ENCODE data around the gene TEX52.

Gene TEX52

GRCh38 chr12:2835691-2836403 is 21.0 kb downstream of the TEX52 start:
- DNase-seq: no peak
- in situ Hi-C loops (cut with HindIII; ENCODE audit: low pct_ligation_motif_present, low pct_unique_long_range_greater_than_20kb, low sequenced_read_pairs): no loop called here

GRCh38 chr12:2834581-2835491 is 22.0 kb downstream of the TEX52 start, which contains the start of gene NRIP2:
Gene NRIP2, minus strand, starts transcription at chr12:2835035. Its CDS starts 52 bp downstream, at chr12:2834983.
- DNase-seq: no peak
- in situ Hi-C loops (cut with HindIII; ENCODE audit: low pct_ligation_motif_present, low pct_unique_long_range_greater_than_20kb, low sequenced_read_pairs): no loop called here

- in situ Hi-C loops (cut with HindIII; ENCODE audit: low pct_ligation_motif_present, low pct_unique_long_range_greater_than_20kb, low sequenced_read_pairs): no loop called here
Observed at GRCh38 chr12:2833810-2834209, 23.0 kb downstream of the TEX52 start.

GRCh38 chr12:2833327-2833726 is 23.5 kb downstream of the TEX52 start:
- no peak for DNase-seq
- in situ Hi-C loops (cut with HindIII; ENCODE audit: low pct_ligation_motif_present, low pct_unique_long_range_greater_than_20kb, low sequenced_read_pairs): no loop called here

More at GRCh38 chr12:2833810-2834209, 23.0 kb downstream of the TEX52 start:
- no peak for DNase-seq

GRCh38 chr12:2832550-2833127 is 24.2 kb downstream of the TEX52 start:
- in situ Hi-C loops (cut with HindIII; ENCODE audit: low pct_ligation_motif_present, low pct_unique_long_range_greater_than_20kb, low sequenced_read_pairs): no loop called here
- no peak for DNase-seq

GRCh38 chr12:2829275-2829674 is 27.6 kb downstream of the TEX52 start:
- no peak for DNase-seq
- in situ Hi-C loops (cut with HindIII; ENCODE audit: low pct_ligation_motif_present, low pct_unique_long_range_greater_than_20kb, low sequenced_read_pairs): no loop called here

- no peak for DNase-seq
- in situ Hi-C loops (cut with HindIII; ENCODE audit: low pct_ligation_motif_present, low pct_unique_long_range_greater_than_20kb, low sequenced_read_pairs): no loop called here
Observed at GRCh38 chr12:2826721-2827515, 29.9 kb downstream of the TEX52 start.

GRCh38 chr12:2826036-2826435 is 30.8 kb downstream of the TEX52 start:
- in situ Hi-C loops (cut with HindIII; ENCODE audit: low pct_ligation_motif_present, low pct_unique_long_range_greater_than_20kb, low sequenced_read_pairs): no loop called here
- no peak for DNase-seq

- in situ Hi-C loops (cut with HindIII; ENCODE audit: low pct_ligation_motif_present, low pct_unique_long_range_greater_than_20kb, low sequenced_read_pairs): no loop called here
- no peak for DNase-seq
Observed at GRCh38 chr12:2825132-2825531, 31.7 kb downstream of the TEX52 start.

GRCh38 chr12:2824541-2824940 is 32.3 kb downstream of the TEX52 start:
- no peak for DNase-seq
- in situ Hi-C loops (cut with HindIII; ENCODE audit: low pct_ligation_motif_present, low pct_unique_long_range_greater_than_20kb, low sequenced_read_pairs): no loop called here

GRCh38 chr12:2823483-2823882 is 33.4 kb downstream of the TEX52 start:
- in situ Hi-C loops (cut with HindIII; ENCODE audit: low pct_ligation_motif_present, low pct_unique_long_range_greater_than_20kb, low sequenced_read_pairs): no loop called here
- DNase-seq: no peak

- in situ Hi-C loops (cut with HindIII; ENCODE audit: low pct_ligation_motif_present, low pct_unique_long_range_greater_than_20kb, low sequenced_read_pairs): no loop called here
- no peak for DNase-seq
Observed at GRCh38 chr12:2820432-2820831, 36.4 kb downstream of the TEX52 start.

- in situ Hi-C loops (cut with HindIII; ENCODE audit: low pct_ligation_motif_present, low pct_unique_long_range_greater_than_20kb, low sequenced_read_pairs): no loop called here
- no peak for DNase-seq
Observed at GRCh38 chr12:2819810-2820209, 37.0 kb downstream of the TEX52 start.

GRCh38 chr12:2813214-2814185 is 43.3 kb downstream of the TEX52 start:
- peak; percentile 84 for DNase-seq
- in situ Hi-C loops (cut with HindIII; ENCODE audit: low pct_ligation_motif_present, low pct_unique_long_range_greater_than_20kb, low sequenced_read_pairs): no loop called here

- DNase-seq: peak; percentile 100
- in situ Hi-C loops (cut with HindIII; ENCODE audit: low pct_ligation_motif_present, low pct_unique_long_range_greater_than_20kb, low sequenced_read_pairs): no loop called here
Observed at GRCh38 chr12:2812290-2813213, 44.3 kb downstream of the TEX52 start, which contains the start of gene ITFG2. Gene ITFG2, plus strand, starts transcription at chr12:2812668. Its CDS starts 93 bp downstream, at chr12:2812761.

GRCh38 chr12:2811801-2812200 is 45.0 kb downstream of the TEX52 start:
- in situ Hi-C loops (cut with HindIII; ENCODE audit: low pct_ligation_motif_present, low pct_unique_long_range_greater_than_20kb, low sequenced_read_pairs): no loop called here
- no peak for DNase-seq

All from ACHN (cell line).